Uterus (tissue), 4 donors: ENCODE measurements around the gene RSPO1. TPM values are rescaled to one million over a fixed set of nuclear protein-coding genes. Genes with fewer than 3 reads are reported as not detected.

Source experiments
- DNase-seq, 2 donors: peaks; one replicate each; pipeline ENCODE4 v3.0.0-alpha.2; 2019 to 2020
- H3K27ac ChIP-seq, 2 donors: fragments of 200-600 bp; sonication (generic); 1 replicate in 1 of 2; 2 replicates in 1 of 2; pipeline ENCODE4 v1.5.1; 2016 to 2018
- H3K27me3 ChIP-seq, 2 donors: fragments of 200-600 bp; sonication (generic); one replicate each; pipeline ENCODE4 v1.5.1; 2018 to 2019; ENCODE audit warnings: control low read depth in 1 of 2
- H3K36me3 ChIP-seq, 2 donors: fragments of 200-600 bp; sonication (generic); one replicate each; pipeline ENCODE4 v1.5.1; 2019; ENCODE audit warnings: control low read depth in 1 of 2
- H3K4me1 ChIP-seq, 2 donors: fragments of 200-600 bp; sonication (generic); one replicate each; pipeline ENCODE4 v1.5.1; 2018 to 2019; ENCODE audit warnings: control low read depth in 1 of 2
- H3K4me3 ChIP-seq, 2 donors: fragments of 200-600 bp; sonication (generic); 1 replicate in 1 of 2; 2 replicates in 1 of 2; pipeline ENCODE4 v1.5.1; 2018 to 2019; ENCODE audit warnings: mild to moderate bottlenecking in 1 of 2
- H3K9me3 ChIP-seq, 2 donors: fragments of 200-600 bp; sonication (generic); one replicate each; pipeline ENCODE4 v1.5.1; 2019; ENCODE audit warnings: control low read depth in 1 of 2
- CTCF ChIP-seq, 4 experiments: fragments of 200-600 bp in 2 of 4; fragments of 450-650 bp in 2 of 4; sonication (generic) in 2 of 4; IDR thresholded peaks; one replicate each; pipeline ENCODE4 v1.5.1; 2016 to 2019; ENCODE audit warnings: antibody characterized with exemption in 4 of 4, mild to moderate bottlenecking in 2 of 4, moderate library complexity in 1 of 4
- POLR2A ChIP-seq, 2 donors: fragments of 450-650 bp; IDR thresholded peaks; one replicate each; pipeline ENCODE4 v1.6.1; 2016; ENCODE audit warnings: antibody characterized with exemption in 2 of 2, mild to moderate bottlenecking in 1 of 2, moderate library complexity in 1 of 2
- intact Hi-C: fragments of 100-400 bp; cut with DNase I; formaldehyde crosslinking; loops from one replicate; pipeline ENCODE4 v1.15.1; 2023; ENCODE audit warnings: low total_unique reads
- total RNA-seq, 4 donors: library from RNA; depleted of rRNA in 3 of 4; stranded (reverse); fragments of >200 nt in 3 of 4; gene quantifications; one replicate each; pipeline versions ENCODE4 v1.1.0 to v1.2.4, GENCODE V29; 2014 to 2023
- donor health status: DM: yes; HTN: yes; CAD: no.

RSPO1 gene
- total RNA-seq, 4 donors from 2014 or later, result 4.6 to 74.6 (median 29.9) TPM

GRCh38 chr1:37606481-37607263 is 28.0 kb downstream of the RSPO1 start:
- H3K36me3 ChIP-seq, result no peaks in the 10 kb centered on the region
- peaks cover 6 to 18% of the 10 kb centered on the region in 2 donors for H3K4me1 ChIP-seq
- DNase-seq, result peak; percentile 52 to 60
- no peak for TF ChIP-seq POLR2A (IDR thresholded peaks at IDR 0.05)
- no peak for TF ChIP-seq CTCF (IDR thresholded peaks at IDR 0.05)
- peak overlapping the region; percentile 81 to 87 for H3K27ac ChIP-seq
- H3K4me3 ChIP-seq, result no peak overlapping the region
- no peaks in the 10 kb centered on the region for H3K27me3 ChIP-seq
- H3K9me3 ChIP-seq, result no peaks in the 10 kb centered on the region
- intact Hi-C loops, result loop anchor here (5.0 kb wide), 1 partner anchor 71 kb away; no protein-coding TSS in a partner anchor

- Histone ChIP-seq H3K27ac (peak overlapping the region; percentile 81 to 87), H3K4me1 (peaks cover 6 to 18% of the 10 kb centered on the region in 2 donors), H3K4me3 (no peak overlapping the region), H3K27me3 (no peaks in the 10 kb centered on the region), H3K9me3 (no peaks in the 10 kb centered on the region), H3K36me3 (no peaks in the 10 kb centered on the region)
- intact Hi-C loops, result loop anchor here (5.0 kb wide), 1 partner anchor 71 kb away; no protein-coding TSS in a partner anchor
- peak; percentile 82 to 83 for DNase-seq
- no peak for TF ChIP-seq CTCF (IDR thresholded peaks at IDR 0.05)
- no peak for TF ChIP-seq POLR2A (IDR thresholded peaks at IDR 0.05)
Measured at GRCh38 chr1:37605806-37606474, 28.8 kb downstream of the RSPO1 start.

- H3K36me3 ChIP-seq, result no peaks in the 10 kb centered on the region
- H3K4me3 ChIP-seq, result no peak overlapping the region
- no peak for DNase-seq
- H3K27ac ChIP-seq, result peak overlapping the region; percentile 81 to 87
- peaks cover 6 to 18% of the 10 kb centered on the region in 2 donors for H3K4me1 ChIP-seq
- no peaks in the 10 kb centered on the region for H3K9me3 ChIP-seq
- intact Hi-C loops, result loop anchor here (5.0 kb wide), 1 partner anchor 72 kb away; no protein-coding TSS in a partner anchor
- TF ChIP-seq CTCF (IDR thresholded peaks at IDR 0.05), result no peak
- TF ChIP-seq POLR2A (IDR thresholded peaks at IDR 0.05), result no peak
- no peaks in the 10 kb centered on the region for H3K27me3 ChIP-seq
Measured at GRCh38 chr1:37605061-37605650, 29.5 kb downstream of the RSPO1 start.

GRCh38 chr1:37602750-37603694 is 31.7 kb downstream of the RSPO1 start:
- TF ChIP-seq POLR2A (IDR thresholded peaks at IDR 0.05) (no peak), CTCF (IDR thresholded peaks at IDR 0.05) (peak; percentile 50 to 67 (median 57))
- H3K4me3 ChIP-seq, result no peak overlapping the region
- H3K27me3 ChIP-seq, result no peaks in the 10 kb centered on the region
- no peaks in the 10 kb centered on the region for H3K9me3 ChIP-seq
- no peaks in the 10 kb centered on the region for H3K36me3 ChIP-seq
- no peak overlapping the region for H3K27ac ChIP-seq
- H3K4me1 ChIP-seq, result peaks cover 6 to 18% of the 10 kb centered on the region in 2 donors
- no peak for DNase-seq
- intact Hi-C loops, result no loop called here
